ENCODE data around the gene CD200.

The CD200 gene

GRCh38 chr3:112409041-112409440, 76.1 kb downstream of the CD200 start:
- DNase-seq (ENCODE audit: low spot score) (no peak), FAIRE-seq (no peak)

- FAIRE-seq (no peak), DNase-seq (ENCODE audit: low spot score) (no peak)
These were observed 78.5 kb downstream of the CD200 start for GRCh38 chr3:112411425-112411824.
